PFSK-1 (cell line): ENCODE data around the gene STAT3.

ENCODE experiments used
- FOXP2 ChIP-seq: optimal IDR thresholded peaks from 2 replicates; pipeline ENCODE3; 2011; ENCODE audit warnings: borderline replicate concordance, control low read depth, inconsistent platforms; ENCODE audit not compliant: insufficient read depth; ENCODE audit errors: extremely low read length, extremely low read depth
- POLR2AphosphoS5 ChIP-seq: IDR thresholded peaks from 2 replicates; pipeline ENCODE4 v1.6.1; 2012; ENCODE audit warnings: low read depth, mild to moderate bottlenecking, control low read depth, low read length, moderate library complexity
- REST ChIP-seq, 2 experiments: IDR thresholded peaks; 2 replicates each; pipeline versions ENCODE4 v1.6.1 to v1.8.0; 2011 to 2012; ENCODE audit warnings: low read depth in 2 of 2, low read length in 2 of 2, control low read depth in 1 of 2, inconsistent platforms in 1 of 2, mild to moderate bottlenecking in 1 of 2, moderate library complexity in 1 of 2; ENCODE audit not compliant: insufficient read depth in 1 of 2
- SIN3A ChIP-seq: IDR thresholded peaks from 2 replicates; pipeline ENCODE4 v1.6.1; 2012; ENCODE audit warnings: mild to moderate bottlenecking, low read length, moderate library complexity, borderline replicate concordance; ENCODE audit not compliant: insufficient read depth
- TAF1 ChIP-seq: IDR thresholded peaks from 2 replicates; pipeline ENCODE4 v1.6.1; 2012; ENCODE audit warnings: low read length, control low read depth, borderline replicate concordance; ENCODE audit not compliant: insufficient read depth

STAT3 gene

DNA sequence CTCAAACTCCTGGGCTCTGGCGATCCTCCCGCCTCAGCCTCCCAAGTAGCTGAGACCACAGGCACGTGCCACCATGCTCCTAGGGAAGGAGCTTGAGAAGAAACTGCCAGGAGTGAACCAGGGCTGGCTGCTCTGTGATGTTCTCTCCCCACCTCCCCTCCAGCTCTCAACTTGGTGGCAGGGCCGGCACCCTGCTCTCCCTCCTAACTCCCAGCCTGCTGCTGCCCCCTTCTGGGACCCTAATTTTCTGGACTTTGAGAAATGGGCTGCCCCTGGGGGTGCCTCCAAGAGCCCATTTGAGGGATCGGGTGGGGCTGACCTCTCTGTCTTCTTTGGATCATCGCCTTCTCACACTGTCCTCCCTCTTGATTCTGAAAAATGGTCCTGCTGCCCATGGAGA lies 14.9 kb upstream of the STAT3 start:
- TF ChIP-seq SIN3A (no peak), FOXP2 (no peak), REST (IDR thresholded peaks at IDR 0.05; ENCODE audit: insufficient read depth in 1 of 2, low read depth in 2 of 2, low read length in 2 of 2) (no peak), POLR2AphosphoS5 (no peak), TAF1 (no peak)

- TF ChIP-seq TAF1 = no peak
- no peak for TF ChIP-seq FOXP2
- TF ChIP-seq REST (IDR thresholded peaks at IDR 0.05; ENCODE audit: insufficient read depth in 1 of 2, low read depth in 2 of 2, low read length in 2 of 2) = no peak
- no peak for TF ChIP-seq SIN3A
- no peak for TF ChIP-seq POLR2AphosphoS5
These were observed 13.9 kb upstream of the STAT3 start for GRCh38 chr17:42402117-42402516.

- no peak for TF ChIP-seq FOXP2
- no peak for TF ChIP-seq POLR2AphosphoS5
- no peak for TF ChIP-seq REST (IDR thresholded peaks at IDR 0.05; ENCODE audit: insufficient read depth in 1 of 2, low read depth in 2 of 2, low read length in 2 of 2)
- TF ChIP-seq TAF1 = no peak
- no peak for TF ChIP-seq SIN3A
These were observed 12.0 kb upstream of the STAT3 start for GRCh38 chr17:42399948-42400843.

DNA sequence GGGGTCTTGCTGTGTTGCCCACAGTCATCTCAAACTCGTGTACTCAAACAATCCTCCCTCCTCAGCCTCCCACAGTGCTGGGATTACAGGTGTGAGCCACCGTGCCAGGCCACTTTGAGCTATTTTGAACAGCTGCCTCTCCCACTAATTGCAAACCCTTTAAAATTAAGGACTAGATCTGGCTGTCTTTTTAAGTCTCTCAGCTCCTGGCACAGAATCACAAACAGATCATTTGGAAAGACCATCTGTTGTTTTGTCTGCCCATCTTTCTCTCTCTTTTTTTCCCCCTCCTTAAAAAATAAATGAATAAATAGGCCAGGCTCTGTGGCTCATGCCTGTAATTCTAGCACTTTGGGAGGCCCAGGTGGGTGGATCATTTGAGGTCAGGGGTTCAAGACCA lies 10.9 kb upstream of the STAT3 start:
- no peak for TF ChIP-seq SIN3A
- no peak for TF ChIP-seq TAF1
- no peak for TF ChIP-seq FOXP2
- TF ChIP-seq POLR2AphosphoS5 = no peak
- TF ChIP-seq REST (IDR thresholded peaks at IDR 0.05; ENCODE audit: insufficient read depth in 1 of 2, low read depth in 2 of 2, low read length in 2 of 2) = no peak

DNA sequence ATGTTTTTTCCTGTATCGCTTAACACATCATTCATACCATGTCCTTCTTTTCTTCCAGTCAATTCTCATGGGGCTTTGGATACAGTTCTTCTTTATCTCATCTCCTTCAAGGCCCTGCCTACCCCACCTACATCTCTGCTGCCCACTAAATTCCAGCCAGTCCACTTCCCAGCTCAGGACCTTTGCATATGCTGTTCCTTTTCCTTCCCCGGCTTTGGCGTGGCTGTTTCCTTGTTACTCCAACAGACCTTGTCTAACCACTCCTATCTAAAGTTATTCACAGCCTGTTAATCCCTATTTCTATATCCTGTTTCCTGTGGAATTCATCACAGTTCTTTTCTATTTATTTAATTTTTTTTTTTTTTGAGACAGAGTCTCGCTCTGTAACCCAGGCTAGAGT lies 6.6 kb upstream of the STAT3 start:
- no peak for TF ChIP-seq POLR2AphosphoS5
- TF ChIP-seq FOXP2 = no peak
- TF ChIP-seq SIN3A = no peak
- TF ChIP-seq REST (IDR thresholded peaks at IDR 0.05; ENCODE audit: insufficient read depth in 1 of 2, low read depth in 2 of 2, low read length in 2 of 2) = no peak
- TF ChIP-seq TAF1 = no peak
